ENCODE data around the gene SAPCD2.

- TF ChIP-seq POLR2A (IDR thresholded peaks at IDR 0.05; ENCODE audit: control extremely low read depth in 1 of 2, low read depth in 2 of 2, low read length in 2 of 2), result no peak
- TF ChIP-seq CTCF (IDR thresholded peaks at IDR 0.05; ENCODE audit: control extremely low read depth in 1 of 3, insufficient read depth in 1 of 3, low read depth in 1 of 3, low read length in 3 of 3), result no peak
- TF ChIP-seq EZH2 (IDR thresholded peaks at IDR 0.05; ENCODE audit: low read depth, low read length, severe bottlenecking), result no peak
Observed at GRCh38 chr9:137095664-137096517, 25.5 kb upstream of the SAPCD2 start.
